HepG2 (cell line): ENCODE results near the gene ARPC1B. TPM values are rescaled to one million over a fixed set of nuclear protein-coding genes. Genes with fewer than 3 reads are reported as not detected.

Experiments
- GATA4 ChIP-seq: sonication (generic); IDR thresholded peaks from 2 replicates; pipeline ENCODE4 v1.6.1; 2016; ENCODE audit warnings: antibody characterized with exemption, low read depth, borderline replicate concordance
- HIC2 ChIP-seq: sonication (generic); formaldehyde crosslinking; IDR thresholded peaks from 2 replicates; pipeline ENCODE4 v1.9.0; 2022; ENCODE audit warnings: low read depth, missing genetic modification reagents
- HOXA5 ChIP-seq: sonication (generic); formaldehyde crosslinking; IDR thresholded peaks from 2 replicates; pipeline ENCODE4 v1.4.0; 2020; ENCODE audit warnings: missing genetic modification reagents
- KLF9 ChIP-seq: IDR thresholded peaks from 2 replicates; pipeline ENCODE4 v1.6.1; 2016; ENCODE audit warnings: low read depth
- PITX1 ChIP-seq: sonication (generic); formaldehyde crosslinking; IDR thresholded peaks from 2 replicates; pipeline ENCODE4 v1.5.1; 2020; ENCODE audit warnings: mild to moderate bottlenecking, missing genetic modification reagents
- RBM22 ChIP-seq: fragments of 200-400 bp; formaldehyde crosslinking; optimal IDR thresholded peaks from 2 replicates; pipeline ENCODE3; 2017; ENCODE audit warnings: mild to moderate bottlenecking, low read length, moderate library complexity
- RERE ChIP-seq: IDR thresholded peaks from 2 replicates; pipeline ENCODE4 v1.6.1; 2016; ENCODE audit warnings: low read depth, missing genetic modification reagents, missing compliant biosample characterization
- RNF2 ChIP-seq: fragments of 450-650 bp; conservative IDR thresholded peaks from 2 replicates; pipeline ENCODE4 v1.6.1; 2016; ENCODE audit warnings: low read depth
- SP4 ChIP-seq: sonication (generic); formaldehyde crosslinking; IDR thresholded peaks from 2 replicates; pipeline ENCODE4 v1.8.1; 2023; ENCODE audit warnings: mild to moderate bottlenecking, missing genetic modification reagents
- polyA plus RNA-seq, 8 experiments: library from polyadenylated mRNA; depleted of rRNA in 3 of 8; stranded (reverse) in 7 of 8; unstranded in 1 of 8; fragments of >200 nt; fragmentation: Illumina TruSeq in 4 of 8; extraction: Trizol in 4 of 8; gene quantifications; 2 replicates each; pipeline versions ENCODE4 v1.2.1 to v1.2.3, GENCODE V29; 2011 to 2016; ENCODE audit warnings: low read depth in 4 of 8, missing spikeins in 1 of 8, mixed read lengths in 1 of 8; ENCODE audit not compliant: insufficient read depth in 1 of 8
- total RNA-seq, 5 experiments: library from RNA; depleted of rRNA; stranded (reverse); fragments of >200 nt; fragmentation: Illumina TruSeq; extraction: Trizol; gene quantifications; 2 replicates each; pipeline ENCODE4 v1.2.3, GENCODE V29; 2016; ENCODE audit warnings: low read depth in 1 of 5
- TF ChIP-seq, protein P1 (sequence below): sonication (generic); formaldehyde crosslinking; IDR thresholded peaks from 2 replicates; pipeline ENCODE4 v1.5.1; 2020; ENCODE audit warnings: mild to moderate bottlenecking, missing genetic modification reagents, moderate library complexity
- TF ChIP-seq, protein P2 (sequence below): sonication (generic); formaldehyde crosslinking; IDR thresholded peaks from 2 replicates; pipeline ENCODE4 v1.4.0; 2020; ENCODE audit warnings: mild to moderate bottlenecking, missing genetic modification reagents

The ARPC1B gene
- total and polyA plus RNA-seq, 2 of the 13 experiments (the other 11 are each of a cell fraction or from before 2014, with no cell fraction given): 72.9 to 89.1 TPM

- TF ChIP-seq HIC2 (CRISPR knock-in tag) (no peak), RERE (CRISPR knock-in tag) (no peak), RNF2 (no peak), GATA4 (no peak; the same call in none of the 2 replicates), PITX1 (peak; percentile 29; the same call in 1 of the 2 replicates), RBM22 (peak; percentile 38), SP4 (CRISPR knock-in tag) (peak; percentile 89), KLF9 (CRISPR knock-in tag) (peak; percentile 68; the same call in 1 of the 2 replicates), HOXA5 (no peak)
- TF ChIP-seq, protein P1, sequence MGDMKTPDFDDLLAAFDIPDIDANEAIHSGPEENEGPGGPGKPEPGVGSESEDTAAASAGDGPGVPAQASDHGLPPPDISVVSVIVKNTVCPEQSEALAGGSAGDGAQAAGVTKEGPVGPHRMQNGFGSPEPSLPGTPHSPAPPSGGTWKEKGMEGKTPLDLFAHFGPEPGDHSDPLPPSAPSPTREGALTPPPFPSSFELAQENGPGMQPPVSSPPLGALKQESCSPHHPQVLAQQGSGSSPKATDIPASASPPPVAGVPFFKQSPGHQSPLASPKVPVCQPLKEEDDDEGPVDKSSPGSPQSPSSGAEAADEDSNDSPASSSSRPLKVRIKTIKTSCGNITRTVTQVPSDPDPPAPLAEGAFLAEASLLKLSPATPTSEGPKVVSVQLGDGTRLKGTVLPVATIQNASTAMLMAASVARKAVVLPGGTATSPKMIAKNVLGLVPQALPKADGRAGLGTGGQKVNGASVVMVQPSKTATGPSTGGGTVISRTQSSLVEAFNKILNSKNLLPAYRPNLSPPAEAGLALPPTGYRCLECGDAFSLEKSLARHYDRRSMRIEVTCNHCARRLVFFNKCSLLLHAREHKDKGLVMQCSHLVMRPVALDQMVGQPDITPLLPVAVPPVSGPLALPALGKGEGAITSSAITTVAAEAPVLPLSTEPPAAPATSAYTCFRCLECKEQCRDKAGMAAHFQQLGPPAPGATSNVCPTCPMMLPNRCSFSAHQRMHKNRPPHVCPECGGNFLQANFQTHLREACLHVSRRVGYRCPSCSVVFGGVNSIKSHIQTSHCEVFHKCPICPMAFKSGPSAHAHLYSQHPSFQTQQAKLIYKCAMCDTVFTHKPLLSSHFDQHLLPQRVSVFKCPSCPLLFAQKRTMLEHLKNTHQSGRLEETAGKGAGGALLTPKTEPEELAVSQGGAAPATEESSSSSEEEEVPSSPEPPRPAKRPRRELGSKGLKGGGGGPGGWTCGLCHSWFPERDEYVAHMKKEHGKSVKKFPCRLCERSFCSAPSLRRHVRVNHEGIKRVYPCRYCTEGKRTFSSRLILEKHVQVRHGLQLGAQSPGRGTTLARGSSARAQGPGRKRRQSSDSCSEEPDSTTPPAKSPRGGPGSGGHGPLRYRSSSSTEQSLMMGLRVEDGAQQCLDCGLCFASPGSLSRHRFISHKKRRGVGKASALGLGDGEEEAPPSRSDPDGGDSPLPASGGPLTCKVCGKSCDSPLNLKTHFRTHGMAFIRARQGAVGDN (CRISPR knock-in tag): peak; percentile 90
- TF ChIP-seq, protein P2, sequence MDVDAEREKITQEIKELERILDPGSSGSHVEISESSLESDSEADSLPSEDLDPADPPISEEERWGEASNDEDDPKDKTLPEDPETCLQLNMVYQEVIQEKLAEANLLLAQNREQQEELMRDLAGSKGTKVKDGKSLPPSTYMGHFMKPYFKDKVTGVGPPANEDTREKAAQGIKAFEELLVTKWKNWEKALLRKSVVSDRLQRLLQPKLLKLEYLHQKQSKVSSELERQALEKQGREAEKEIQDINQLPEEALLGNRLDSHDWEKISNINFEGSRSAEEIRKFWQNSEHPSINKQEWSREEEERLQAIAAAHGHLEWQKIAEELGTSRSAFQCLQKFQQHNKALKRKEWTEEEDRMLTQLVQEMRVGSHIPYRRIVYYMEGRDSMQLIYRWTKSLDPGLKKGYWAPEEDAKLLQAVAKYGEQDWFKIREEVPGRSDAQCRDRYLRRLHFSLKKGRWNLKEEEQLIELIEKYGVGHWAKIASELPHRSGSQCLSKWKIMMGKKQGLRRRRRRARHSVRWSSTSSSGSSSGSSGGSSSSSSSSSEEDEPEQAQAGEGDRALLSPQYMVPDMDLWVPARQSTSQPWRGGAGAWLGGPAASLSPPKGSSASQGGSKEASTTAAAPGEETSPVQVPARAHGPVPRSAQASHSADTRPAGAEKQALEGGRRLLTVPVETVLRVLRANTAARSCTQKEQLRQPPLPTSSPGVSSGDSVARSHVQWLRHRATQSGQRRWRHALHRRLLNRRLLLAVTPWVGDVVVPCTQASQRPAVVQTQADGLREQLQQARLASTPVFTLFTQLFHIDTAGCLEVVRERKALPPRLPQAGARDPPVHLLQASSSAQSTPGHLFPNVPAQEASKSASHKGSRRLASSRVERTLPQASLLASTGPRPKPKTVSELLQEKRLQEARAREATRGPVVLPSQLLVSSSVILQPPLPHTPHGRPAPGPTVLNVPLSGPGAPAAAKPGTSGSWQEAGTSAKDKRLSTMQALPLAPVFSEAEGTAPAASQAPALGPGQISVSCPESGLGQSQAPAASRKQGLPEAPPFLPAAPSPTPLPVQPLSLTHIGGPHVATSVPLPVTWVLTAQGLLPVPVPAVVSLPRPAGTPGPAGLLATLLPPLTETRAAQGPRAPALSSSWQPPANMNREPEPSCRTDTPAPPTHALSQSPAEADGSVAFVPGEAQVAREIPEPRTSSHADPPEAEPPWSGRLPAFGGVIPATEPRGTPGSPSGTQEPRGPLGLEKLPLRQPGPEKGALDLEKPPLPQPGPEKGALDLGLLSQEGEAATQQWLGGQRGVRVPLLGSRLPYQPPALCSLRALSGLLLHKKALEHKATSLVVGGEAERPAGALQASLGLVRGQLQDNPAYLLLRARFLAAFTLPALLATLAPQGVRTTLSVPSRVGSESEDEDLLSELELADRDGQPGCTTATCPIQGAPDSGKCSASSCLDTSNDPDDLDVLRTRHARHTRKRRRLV (CRISPR knock-in tag): no peak
Measured at GRCh38 chr7:99408379-99409191, 34.1 kb downstream of the ARPC1B start, which contains the start of the genes BUD31 and PDAP1 (continued).
